Fibroblast of pulmonary artery (primary cell): ENCODE results near the gene CROCC.
A peak's percentile ranks its signal among the peaks of the same experiment; 100 is the strongest.

Experiments
- DNase-seq: peaks from one replicate; pipeline ENCODE4 v3.0.0-alpha.2; 2010; ENCODE audit warnings: low read depth
- H3K4me3 ChIP-seq: replicated peaks from 2 replicates; pipeline ENCODE4 v1.5.1; 2011; ENCODE audit warnings: low read depth, mild to moderate bottlenecking, control low read depth, low read length, moderate library complexity
- TF ChIP-seq, protein P1 (sequence below): IDR thresholded peaks from 2 replicates; pipeline ENCODE4 v1.5.1; 2011; ENCODE audit warnings: mild to moderate bottlenecking, control low read depth, low read length, inconsistent platforms; ENCODE audit errors: missing control alignments

Gene CROCC

DNA sequence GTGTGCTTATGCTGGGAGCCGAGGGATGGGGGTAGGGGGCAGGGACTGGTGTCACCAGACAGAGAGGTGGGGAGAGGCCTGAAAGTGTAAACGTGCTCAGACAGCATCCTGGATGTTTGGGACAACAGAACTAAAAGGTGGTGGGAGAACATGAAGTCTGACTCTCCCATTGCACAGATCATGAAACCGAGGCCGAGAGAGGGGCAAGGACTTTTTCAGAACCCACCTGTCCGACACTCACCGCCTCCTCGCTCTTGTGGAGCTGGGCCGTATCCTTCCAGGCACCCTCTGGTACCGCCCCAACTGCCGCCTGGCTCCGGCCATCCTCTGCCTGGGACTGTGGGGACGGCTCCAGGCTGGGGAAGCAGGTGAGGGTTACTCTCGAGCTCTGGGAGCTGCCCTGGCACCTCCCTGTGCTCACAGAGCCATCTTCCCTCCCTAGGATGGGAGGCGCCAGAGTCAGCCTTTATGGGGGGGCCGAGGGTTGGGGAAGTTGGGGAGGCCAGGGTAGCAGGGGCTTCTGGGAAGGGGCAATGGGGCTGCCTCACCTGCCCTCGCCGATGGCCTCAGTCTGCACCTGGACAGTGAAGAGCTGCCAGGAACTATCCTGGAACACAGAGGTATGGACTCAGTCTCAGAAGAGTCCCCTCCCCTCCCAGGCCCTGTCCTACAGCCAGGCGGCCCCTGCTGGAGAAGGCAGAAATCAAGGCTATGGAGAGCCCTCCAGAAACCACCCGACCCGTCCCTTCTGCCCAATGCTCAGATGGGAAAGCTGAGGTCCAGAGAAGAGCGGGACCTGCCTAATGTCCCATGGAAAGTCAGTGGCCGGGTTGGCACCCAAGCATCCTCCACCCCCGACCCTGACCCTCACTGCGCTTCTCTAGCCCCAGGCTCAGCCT lies 83.0 kb downstream of the CROCC start:
- H3K4me3 ChIP-seq, result no peak overlapping the region
- DNase-seq, result no peak
- TF ChIP-seq, protein P1, sequence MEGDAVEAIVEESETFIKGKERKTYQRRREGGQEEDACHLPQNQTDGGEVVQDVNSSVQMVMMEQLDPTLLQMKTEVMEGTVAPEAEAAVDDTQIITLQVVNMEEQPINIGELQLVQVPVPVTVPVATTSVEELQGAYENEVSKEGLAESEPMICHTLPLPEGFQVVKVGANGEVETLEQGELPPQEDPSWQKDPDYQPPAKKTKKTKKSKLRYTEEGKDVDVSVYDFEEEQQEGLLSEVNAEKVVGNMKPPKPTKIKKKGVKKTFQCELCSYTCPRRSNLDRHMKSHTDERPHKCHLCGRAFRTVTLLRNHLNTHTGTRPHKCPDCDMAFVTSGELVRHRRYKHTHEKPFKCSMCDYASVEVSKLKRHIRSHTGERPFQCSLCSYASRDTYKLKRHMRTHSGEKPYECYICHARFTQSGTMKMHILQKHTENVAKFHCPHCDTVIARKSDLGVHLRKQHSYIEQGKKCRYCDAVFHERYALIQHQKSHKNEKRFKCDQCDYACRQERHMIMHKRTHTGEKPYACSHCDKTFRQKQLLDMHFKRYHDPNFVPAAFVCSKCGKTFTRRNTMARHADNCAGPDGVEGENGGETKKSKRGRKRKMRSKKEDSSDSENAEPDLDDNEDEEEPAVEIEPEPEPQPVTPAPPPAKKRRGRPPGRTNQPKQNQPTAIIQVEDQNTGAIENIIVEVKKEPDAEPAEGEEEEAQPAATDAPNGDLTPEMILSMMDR, result peak; percentile 11

DNA sequence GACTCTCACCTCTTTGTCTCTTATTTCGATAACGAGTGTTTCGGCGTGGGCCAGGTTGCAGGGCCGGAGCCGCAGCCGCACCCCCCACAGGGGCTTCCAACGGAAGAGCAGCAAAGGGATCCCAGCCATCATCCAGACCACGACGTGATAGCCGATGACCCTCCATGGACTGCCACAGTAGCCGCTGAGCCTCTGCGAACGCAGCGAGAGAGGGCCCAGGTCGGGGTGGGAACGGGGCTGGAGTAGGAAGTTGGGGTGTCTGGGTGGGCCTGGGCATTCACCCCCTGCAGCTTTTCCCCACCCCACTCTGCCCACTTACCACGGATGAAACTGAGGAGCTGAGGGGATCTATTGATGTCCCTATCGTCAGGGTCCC lies 83.6 kb downstream of the CROCC start:
- TF ChIP-seq, protein P1, result no peak
- no peak for DNase-seq
- no peak overlapping the region for H3K4me3 ChIP-seq

DNA sequence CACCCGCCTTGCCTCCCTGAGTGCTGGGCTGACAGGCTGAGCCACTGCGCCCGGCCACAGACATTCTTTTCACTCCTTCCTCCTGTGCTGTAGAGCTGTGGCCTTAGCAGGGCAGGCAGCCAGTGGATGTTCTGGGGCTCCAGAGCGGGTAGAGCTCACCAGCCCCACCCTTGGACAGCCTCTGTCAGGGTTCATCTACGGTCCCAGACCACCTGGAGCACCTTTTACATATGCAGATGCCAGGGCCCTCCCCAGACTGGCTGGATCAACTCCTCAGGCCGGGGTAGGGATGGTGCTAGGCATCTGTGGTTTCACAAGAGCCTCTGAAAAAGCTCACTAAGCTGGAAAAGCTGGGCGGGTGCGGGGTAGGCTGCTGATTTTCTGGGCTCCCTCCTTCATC lies 85.4 kb downstream of the CROCC start:
- TF ChIP-seq, protein P1, result no peak
- no peak overlapping the region for H3K4me3 ChIP-seq
- DNase-seq, result no peak

DNA sequence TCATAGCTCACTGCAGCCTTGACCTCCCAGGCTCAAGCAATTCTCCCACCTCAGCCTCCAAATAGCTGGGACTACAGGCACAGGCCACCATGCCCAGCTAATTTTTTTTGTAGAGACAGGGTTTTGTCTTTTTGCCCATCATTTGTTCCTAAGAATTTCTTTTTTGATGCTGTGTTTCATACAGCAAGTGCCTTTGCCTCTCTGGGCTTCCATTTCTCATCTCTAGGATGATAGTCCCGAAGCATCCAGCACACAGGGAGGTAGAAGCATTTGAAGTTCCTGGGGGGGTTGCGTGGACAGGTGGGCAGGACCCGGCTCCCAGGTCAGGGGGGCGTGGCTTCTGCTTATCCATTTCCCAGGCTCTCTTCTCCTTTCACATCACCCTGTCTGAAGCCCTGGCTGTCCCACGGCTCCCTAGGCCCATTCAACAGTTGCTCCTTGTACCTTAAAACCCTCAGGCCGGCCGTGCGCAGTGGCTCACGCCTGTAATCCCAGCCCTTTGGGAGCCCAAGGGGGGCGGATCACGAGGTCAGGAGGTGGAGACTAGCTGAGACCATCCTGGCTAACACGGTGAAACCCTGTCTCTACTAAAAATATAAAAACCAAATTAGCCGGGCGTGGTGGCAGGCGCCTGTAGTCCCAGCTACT lies 86.6 kb downstream of the CROCC start:
- TF ChIP-seq, protein P1, result no peak
- DNase-seq, result no peak
- H3K4me3 ChIP-seq, result no peak overlapping the region

DNA sequence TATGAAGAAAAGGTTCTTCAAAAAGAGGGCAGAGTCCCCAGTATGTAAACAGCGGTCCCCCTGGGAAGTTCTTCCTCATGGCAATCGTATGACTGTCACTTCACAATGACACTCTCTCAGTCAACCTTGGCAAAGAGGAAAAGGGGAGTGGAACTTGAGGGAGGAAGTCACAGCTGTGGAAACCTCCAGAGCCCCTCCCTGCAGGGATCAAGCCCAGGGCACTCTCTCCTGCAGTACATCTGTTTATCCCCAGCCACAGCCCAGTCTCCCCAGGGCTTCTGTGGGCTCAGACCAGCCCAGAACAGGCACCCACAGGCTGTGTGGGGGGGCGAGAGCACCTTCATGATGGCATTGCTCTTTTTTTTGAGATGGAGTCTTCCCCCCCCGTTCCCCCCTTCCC lies 88.0 kb downstream of the CROCC start:
- DNase-seq, result no peak
- H3K4me3 ChIP-seq, result no peak overlapping the region
- TF ChIP-seq, protein P1, result no peak

DNA sequence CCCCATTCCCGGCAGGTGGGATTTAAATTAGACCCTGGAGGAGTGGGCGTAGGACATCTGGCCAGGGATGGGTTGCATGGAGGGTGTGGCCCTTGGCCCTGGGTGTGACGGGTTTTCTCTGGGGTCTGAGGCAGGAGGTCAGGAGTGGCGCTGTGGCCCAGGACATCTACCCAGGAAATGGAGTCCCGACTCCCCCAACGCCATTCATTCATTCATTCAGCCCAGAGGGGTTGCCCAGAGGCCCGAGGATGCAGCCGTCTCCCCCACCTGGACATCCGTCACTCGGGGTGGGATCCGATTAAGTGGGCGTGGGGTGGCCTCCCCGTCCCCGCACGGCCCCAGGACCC lies 89.3 kb downstream of the CROCC start:
- TF ChIP-seq, protein P1, result no peak
- H3K4me3 ChIP-seq, result peak overlapping the region; percentile 72
- DNase-seq, result no peak
